HepG2 (cell line): ENCODE results near the gene WWP2. TPM values are rescaled to one million over a fixed set of nuclear protein-coding genes. Genes with fewer than 3 reads are reported as not detected.

Experiments
- AKAP8 ChIP-seq: sonication (generic); formaldehyde crosslinking; IDR thresholded peaks from 2 replicates; pipeline ENCODE4 v1.5.1; 2020; ENCODE audit warnings: mild to moderate bottlenecking, missing genetic modification reagents
- CCDC6 ChIP-seq: sonication (generic); formaldehyde crosslinking; IDR thresholded peaks from 2 replicates; pipeline ENCODE4 v1.8.1; 2022; ENCODE audit warnings: mild to moderate bottlenecking, missing genetic modification reagents, moderate library complexity
- FOSL2 ChIP-seq: sonication (generic); formaldehyde crosslinking; IDR thresholded peaks from 2 replicates; pipeline ENCODE4 v1.4.0; 2020; ENCODE audit warnings: missing genetic modification reagents
- HCFC1 ChIP-seq: fragments of 150-350 bp; IDR thresholded peaks from 2 replicates; pipeline ENCODE4 v1.6.1; 2014; ENCODE audit warnings: low read depth, low read length
- HHEX ChIP-seq: IDR thresholded peaks from 2 replicates; pipeline ENCODE4 v1.6.1; 2016; ENCODE audit warnings: control low read depth
- PRDM15 ChIP-seq: sonication (generic); formaldehyde crosslinking; IDR thresholded peaks from 2 replicates; pipeline ENCODE4 v1.4.0; 2020; ENCODE audit warnings: missing genetic modification reagents
- ZHX2 ChIP-seq, 2 experiments: sonication (generic) in 1 of 2; formaldehyde crosslinking in 1 of 2; IDR thresholded peaks; 2 replicates each; pipeline versions ENCODE4 v1.6.1 to v1.9.0; 2014 to 2022; ENCODE audit warnings: antibody characterized with exemption in 1 of 2, borderline replicate concordance in 1 of 2, inconsistent platforms in 1 of 2, low read depth in 1 of 2, missing genetic modification reagents in 1 of 2
- ZMAT5 ChIP-seq: sonication (generic); formaldehyde crosslinking; IDR thresholded peaks from 2 replicates; pipeline ENCODE4 v1.5.0; 2020; ENCODE audit warnings: mild to moderate bottlenecking, low read depth, missing genetic modification reagents, borderline replicate concordance
- ZNF746 ChIP-seq: sonication (generic); formaldehyde crosslinking; IDR thresholded peaks from 2 replicates; pipeline ENCODE4 v1.8.0; 2022; ENCODE audit warnings: mild to moderate bottlenecking, missing genetic modification reagents
- polyA plus RNA-seq, 8 experiments: library from polyadenylated mRNA; depleted of rRNA in 3 of 8; stranded (reverse) in 7 of 8; unstranded in 1 of 8; fragments of >200 nt; fragmentation: Illumina TruSeq in 4 of 8; extraction: Trizol in 4 of 8; gene quantifications; 2 replicates each; pipeline versions ENCODE4 v1.2.1 to v1.2.3, GENCODE V29; 2011 to 2016; ENCODE audit warnings: low read depth in 4 of 8, missing spikeins in 1 of 8, mixed read lengths in 1 of 8; ENCODE audit not compliant: insufficient read depth in 1 of 8
- total RNA-seq, 5 experiments: library from RNA; depleted of rRNA; stranded (reverse); fragments of >200 nt; fragmentation: Illumina TruSeq; extraction: Trizol; gene quantifications; 2 replicates each; pipeline ENCODE4 v1.2.3, GENCODE V29; 2016; ENCODE audit warnings: low read depth in 1 of 5
- TF ChIP-seq, protein P1 (sequence below): sonication (generic); formaldehyde crosslinking; IDR thresholded peaks from 2 replicates; pipeline ENCODE4 v1.4.0; 2020; ENCODE audit warnings: mild to moderate bottlenecking, low read depth, missing genetic modification reagents
- TF ChIP-seq, protein P2 (sequence below): IDR thresholded peaks from 2 replicates; pipeline ENCODE4 v1.6.1; 2012; ENCODE audit warnings: low read depth, low read length, improper control_type of control experiment

Gene WWP2
- total and polyA plus RNA-seq, 2 of the 13 experiments (the other 11 are each of a cell fraction or from before 2014, with no cell fraction given): 11.4 to 28.2 TPM

GRCh38 chr16:69859105-69859989 is 97.2 kb downstream of the WWP2 start (continued):
- TF ChIP-seq, protein P1, sequence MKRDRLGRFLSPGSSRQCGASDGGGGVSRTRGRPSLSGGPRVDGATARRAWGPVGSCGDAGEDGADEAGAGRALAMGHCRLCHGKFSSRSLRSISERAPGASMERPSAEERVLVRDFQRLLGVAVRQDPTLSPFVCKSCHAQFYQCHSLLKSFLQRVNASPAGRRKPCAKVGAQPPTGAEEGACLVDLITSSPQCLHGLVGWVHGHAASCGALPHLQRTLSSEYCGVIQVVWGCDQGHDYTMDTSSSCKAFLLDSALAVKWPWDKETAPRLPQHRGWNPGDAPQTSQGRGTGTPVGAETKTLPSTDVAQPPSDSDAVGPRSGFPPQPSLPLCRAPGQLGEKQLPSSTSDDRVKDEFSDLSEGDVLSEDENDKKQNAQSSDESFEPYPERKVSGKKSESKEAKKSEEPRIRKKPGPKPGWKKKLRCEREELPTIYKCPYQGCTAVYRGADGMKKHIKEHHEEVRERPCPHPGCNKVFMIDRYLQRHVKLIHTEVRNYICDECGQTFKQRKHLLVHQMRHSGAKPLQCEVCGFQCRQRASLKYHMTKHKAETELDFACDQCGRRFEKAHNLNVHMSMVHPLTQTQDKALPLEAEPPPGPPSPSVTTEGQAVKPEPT (CRISPR knock-in tag): no peak
- TF ChIP-seq PRDM15 (CRISPR knock-in tag) (no peak), HCFC1 (no peak), CCDC6 (CRISPR knock-in tag) (no peak), FOSL2 (CRISPR knock-in tag) (peak; percentile 40; the same call in 1 of the 2 replicates), HHEX (CRISPR knock-in tag) (0 out of 2 replicates have a peak, but pooled peaks have one; percentile 23), ZHX2 (IDR thresholded peaks at IDR 0.05; ENCODE audit: low read depth) (0 out of 2 replicates have a peak, but pooled peaks have one; percentile 48), ZHX2 (CRISPR knock-in tag; IDR thresholded peaks at IDR 0.05; ENCODE audit: borderline replicate concordance) (no peak), ZMAT5 (no peak), ZNF746 (CRISPR knock-in tag) (peak; percentile 37; the same call in 1 of the 2 replicates), AKAP8 (CRISPR knock-in tag) (0 out of 2 replicates have a peak, but pooled peaks have one; percentile 58)
- TF ChIP-seq, protein P2, sequence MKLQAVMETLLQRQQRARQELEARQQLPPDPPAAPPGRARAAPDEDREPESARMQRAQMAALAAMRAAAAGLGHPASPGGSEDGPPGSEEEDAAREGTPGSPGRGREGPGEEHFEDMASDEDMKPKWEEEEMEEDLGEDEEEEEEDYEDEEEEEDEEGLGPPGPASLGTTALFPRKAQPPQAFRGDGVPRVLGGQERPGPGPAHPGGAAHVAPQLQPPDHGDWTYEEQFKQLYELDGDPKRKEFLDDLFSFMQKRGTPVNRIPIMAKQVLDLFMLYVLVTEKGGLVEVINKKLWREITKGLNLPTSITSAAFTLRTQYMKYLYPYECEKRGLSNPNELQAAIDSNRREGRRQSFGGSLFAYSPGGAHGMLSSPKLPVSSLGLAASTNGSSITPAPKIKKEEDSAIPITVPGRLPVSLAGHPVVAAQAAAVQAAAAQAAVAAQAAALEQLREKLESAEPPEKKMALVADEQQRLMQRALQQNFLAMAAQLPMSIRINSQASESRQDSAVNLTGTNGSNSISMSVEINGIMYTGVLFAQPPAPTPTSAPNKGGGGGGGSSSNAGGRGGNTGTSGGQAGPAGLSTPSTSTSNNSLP: peak; percentile 95
